Measurements from ENCODE around the gene DHTKD1.
"Not testable (repeated sequence)": the region's sequence is repeated elsewhere in the genome, so short reads cannot be mapped to it uniquely, and the experiment has no call there.

GRCh38 chr10:12171512-12171911 is 102.8 kb downstream of the DHTKD1 start:
- TF ChIP-seq CEBPB (IDR thresholded peaks at IDR 0.05; ENCODE audit: low read depth); POLR2A (IDR thresholded peaks at IDR 0.05; ENCODE audit: borderline replicate concordance, extremely low read depth, insufficient read depth, insufficient read length); CTCF (IDR thresholded peaks at IDR 0.05 in 2 of 3, conservative IDR thresholded peaks at IDR 0.05 in 1 of 3; ENCODE audit: borderline replicate concordance in 1 of 3, insufficient read depth in 1 of 3, low read depth in 2 of 3, low read length in 2 of 3); MAX (IDR thresholded peaks at IDR 0.05); EZH2phosphoT487 (IDR thresholded peaks at IDR 0.05; ENCODE audit: borderline replicate concordance); REST (IDR thresholded peaks at IDR 0.05; ENCODE audit: low read depth); ZNF274 (IDR thresholded peaks at IDR 0.05; ENCODE audit: low read depth, low read length); EGR1 (IDR thresholded peaks at IDR 0.05; ENCODE audit: low read depth); POLR2AphosphoS5 (IDR thresholded peaks at IDR 0.05; ENCODE audit: low read depth, low read length); ATF3 (IDR thresholded peaks at IDR 0.05); TCF7L2 (IDR thresholded peaks at IDR 0.05; ENCODE audit: borderline replicate concordance, extremely low read depth, insufficient read depth, insufficient read length); ZFX (IDR thresholded peaks at IDR 0.05): not testable (repeated sequence)

All from HCT116 (cell line).